Medulla oblongata (tissue), 1 donor: Measurements from ENCODE around the gene C5.
"Not testable (repeated sequence)": the region's sequence is repeated elsewhere in the genome, so short reads cannot be mapped to it uniquely, and the experiment has no call there.

Source experiments
- DNase-seq: peaks from one replicate; pipeline ENCODE4 v3.0.0-alpha.2; 2015; ENCODE audit errors: extremely low spot score

Gene C5

GRCh38 chr9:121048618-121049017, 1.5 kb downstream of the C5 start:
- DNase-seq, result no peak

GRCh38 chr9:121048175-121048574, 1.9 kb downstream of the C5 start:
- DNase-seq, result no peak

GRCh38 chr9:121038804-121039203, 11.3 kb downstream of the C5 start:
- DNase-seq, result no peak

GRCh38 chr9:121038362-121038761, 11.7 kb downstream of the C5 start:
- DNase-seq, result no peak

GRCh38 chr9:121035717-121036116, 14.4 kb downstream of the C5 start:
- not testable (repeated sequence) for DNase-seq

GRCh38 chr9:121034529-121034928, 15.5 kb downstream of the C5 start:
- no peak for DNase-seq

GRCh38 chr9:121029469-121029868, 20.6 kb downstream of the C5 start:
- no peak for DNase-seq

GRCh38 chr9:121028285-121028684, 21.8 kb downstream of the C5 start:
- not testable (repeated sequence) for DNase-seq

GRCh38 chr9:121026768-121027167, 23.3 kb downstream of the C5 start:
- DNase-seq, result no peak

- DNase-seq, result no peak
Observed at GRCh38 chr9:121026260-121026691, 23.8 kb downstream of the C5 start.

GRCh38 chr9:121024237-121024636, 25.8 kb downstream of the C5 start:
- no peak for DNase-seq

GRCh38 chr9:121023064-121023463, 27.0 kb downstream of the C5 start:
- DNase-seq, result no peak

GRCh38 chr9:121021301-121021700, 28.8 kb downstream of the C5 start:
- DNase-seq, result peak; percentile 24

- DNase-seq, result no peak
Observed at GRCh38 chr9:121019273-121019672, 30.8 kb downstream of the C5 start.

- no peak for DNase-seq
Observed at GRCh38 chr9:121013911-121014310, 36.2 kb downstream of the C5 start.

GRCh38 chr9:121009650-121010049, 40.4 kb downstream of the C5 start:
- no peak for DNase-seq

- DNase-seq, result no peak
Observed at GRCh38 chr9:120999317-120999716, 50.8 kb downstream of the C5 start.

- no peak for DNase-seq
Observed at GRCh38 chr9:120998111-120998510, 52.0 kb downstream of the C5 start.

GRCh38 chr9:120997502-120997901, 52.6 kb downstream of the C5 start:
- DNase-seq, result no peak

- no peak for DNase-seq
Observed at GRCh38 chr9:120996409-120996808, 53.7 kb downstream of the C5 start.

- no peak for DNase-seq
Observed at GRCh38 chr9:120989065-120989464, 61.0 kb downstream of the C5 start.

GRCh38 chr9:120985819-120986222, 64.3 kb downstream of the C5 start:
- DNase-seq, result peak; percentile 51

- no peak for DNase-seq
Observed at GRCh38 chr9:120983259-120983837, 66.7 kb downstream of the C5 start.

GRCh38 chr9:120982836-120983235, 67.2 kb downstream of the C5 start:
- DNase-seq, result no peak
